Skeletal muscle cell (primary cell): ENCODE data around the gene CPNE9.
A peak's percentile ranks its signal among the peaks of the same experiment; 100 is the strongest.
"Not testable (repeated sequence)": the region's sequence is repeated elsewhere in the genome, so short reads cannot be mapped to it uniquely, and the experiment has no call there.

Source experiments
- DNase-seq: peaks from one replicate; pipeline ENCODE4 v3.0.0-alpha.2; 2010; ENCODE audit warnings: low read depth
- H3K4me3 ChIP-seq: 2 replicates; pipeline ENCODE4 v1.5.1; 2011; ENCODE audit warnings: low read depth, mild to moderate bottlenecking, control low read depth, low read length, moderate library complexity

Gene CPNE9

DNA sequence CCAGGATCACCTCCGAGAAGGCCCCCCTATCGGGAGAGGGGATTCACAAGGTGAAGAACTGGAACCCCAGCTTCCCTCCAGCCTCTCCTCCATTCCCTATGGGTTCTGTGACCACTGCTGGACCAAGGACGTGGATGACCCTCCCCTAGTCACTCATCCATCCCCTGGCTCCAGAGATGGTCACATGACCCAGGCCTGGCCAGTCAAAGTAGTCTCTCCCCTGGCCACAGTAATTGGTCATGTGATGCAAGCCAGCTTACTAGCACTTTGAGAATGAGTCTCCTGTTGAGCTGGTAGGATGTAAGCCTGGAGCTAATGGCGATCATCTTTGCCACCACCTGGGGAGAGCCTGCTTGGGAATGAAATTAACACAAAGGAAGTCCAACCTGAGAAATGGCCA lies 62.2 kb downstream of the CPNE9 start:
- H3K4me3 ChIP-seq: no peak overlapping the region
- no peak for DNase-seq

DNA sequence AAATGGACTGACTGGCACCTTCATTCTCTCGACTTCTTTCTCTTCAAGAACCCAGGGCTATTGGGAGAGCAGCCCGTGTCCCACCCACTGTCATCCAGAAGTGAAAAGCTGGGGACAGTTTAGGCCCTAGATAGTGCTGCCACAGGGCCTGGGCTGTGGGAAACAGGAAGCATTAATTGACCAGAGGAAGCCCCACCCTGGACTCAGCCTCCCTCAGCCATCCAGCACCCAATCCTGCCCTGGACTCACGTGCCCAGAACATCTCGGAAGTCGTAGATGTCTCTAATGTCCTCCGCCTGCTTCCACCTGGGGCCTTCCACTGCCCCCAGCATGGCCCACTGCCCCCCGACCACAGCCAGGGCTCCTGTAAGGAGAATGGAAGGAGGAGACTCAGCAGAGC lies 63.8 kb downstream of the CPNE9 start:
- DNase-seq: no peak
- H3K4me3 ChIP-seq: no peak overlapping the region

DNA sequence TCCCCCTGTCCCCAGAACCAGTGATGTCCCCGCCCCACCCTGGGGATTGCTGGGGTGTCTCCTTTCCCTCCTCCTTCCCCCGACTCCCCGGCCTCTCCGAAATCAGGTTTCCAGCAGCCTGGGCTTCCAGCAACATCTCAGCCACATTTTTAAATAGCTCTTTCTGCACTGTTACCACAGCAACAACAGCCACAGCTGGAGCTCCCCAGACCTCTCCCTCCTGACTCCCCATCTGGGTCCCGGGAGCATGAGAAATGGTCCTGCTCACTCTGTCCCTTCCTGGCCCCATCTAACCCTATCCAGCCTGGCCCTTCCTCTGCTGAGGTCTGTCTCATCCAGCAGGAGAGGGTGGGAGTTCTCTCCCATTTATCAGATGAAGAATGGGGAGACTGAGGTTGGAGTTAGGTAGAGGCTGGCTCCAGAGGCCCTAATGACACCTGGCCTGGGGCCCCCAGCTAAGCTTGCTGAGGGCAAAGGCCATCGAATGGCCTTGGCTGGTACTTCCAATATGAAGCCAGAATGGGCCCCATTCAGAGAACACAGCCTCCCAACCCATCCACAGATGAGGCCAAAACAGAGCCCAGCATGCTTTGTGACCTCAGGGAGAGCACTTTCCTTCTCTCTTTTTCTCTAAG lies 64.6 kb downstream of the CPNE9 start:
- no peak overlapping the region for H3K4me3 ChIP-seq
- DNase-seq: no peak

DNA sequence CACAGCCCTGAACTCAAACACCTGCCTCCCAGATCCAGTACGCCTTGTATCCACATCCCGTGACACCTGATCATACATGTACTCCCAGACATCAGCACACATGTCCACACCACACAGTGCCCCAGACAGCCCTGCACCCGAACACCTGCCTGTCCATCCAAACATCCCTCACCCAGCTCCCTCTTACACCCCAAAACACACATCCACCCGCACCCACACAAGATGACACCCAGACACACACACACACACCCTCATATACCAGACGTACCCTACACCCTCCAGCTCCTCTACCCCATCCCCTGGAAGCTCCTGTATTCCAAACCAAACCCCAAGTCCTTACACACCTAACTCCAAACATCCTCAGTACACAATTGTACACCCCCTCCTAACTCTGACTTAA lies 65.4 kb downstream of the CPNE9 start:
- DNase-seq: no peak
- peak overlapping the region; percentile 62 for H3K4me3 ChIP-seq

DNA sequence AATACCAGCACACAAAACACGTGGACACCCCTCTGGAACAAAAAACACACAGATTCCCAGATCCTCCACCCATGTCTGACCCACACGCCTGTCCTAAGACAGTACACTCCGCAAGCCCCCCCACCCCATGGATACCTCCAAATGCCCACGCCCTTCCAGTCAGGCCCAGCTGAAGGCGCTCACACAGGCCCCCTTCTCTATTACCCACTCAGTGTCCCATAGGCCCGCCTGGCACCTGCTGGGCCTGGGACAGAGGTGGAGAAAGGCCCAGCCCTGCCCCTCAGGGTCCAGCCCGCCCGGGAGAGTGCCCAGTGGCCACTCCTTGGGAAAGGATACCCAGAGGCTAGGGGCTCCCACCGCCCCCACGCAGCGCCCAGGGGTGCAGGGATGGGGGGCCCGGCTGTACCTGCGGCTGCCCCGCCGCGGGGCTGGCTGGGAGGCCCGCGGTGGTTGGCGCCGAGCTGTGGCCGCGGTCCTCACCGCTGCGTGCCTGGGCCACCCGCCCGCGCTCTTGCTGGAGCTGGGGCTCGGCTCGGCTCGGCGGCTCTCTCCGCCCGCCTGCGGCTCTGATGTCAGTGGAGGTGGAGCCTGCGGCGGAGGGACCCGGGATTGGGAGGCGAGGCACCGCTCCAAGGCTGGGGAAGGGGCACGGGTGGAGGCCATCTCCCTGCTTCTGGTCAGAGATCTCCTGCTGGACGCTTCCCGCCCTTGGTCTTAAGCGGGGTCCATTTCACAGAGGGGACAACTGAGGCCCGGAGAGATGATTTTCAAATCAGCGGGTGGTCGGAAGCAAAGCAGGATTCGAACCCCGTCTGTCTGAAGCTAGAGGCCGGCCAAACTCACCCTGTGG lies 66.0 kb downstream of the CPNE9 start, which contains the start of gene CAMK1:
Gene CAMK1 (minus strand): TSS at position 522 of the 850 bp plus-strand sequence. CDS start 2,198 bp downstream, outside the sequence.
- H3K4me3 ChIP-seq: peak within 1 kb of the TSS; percentile 62
- DNase-seq: peak; percentile 11

DNA sequence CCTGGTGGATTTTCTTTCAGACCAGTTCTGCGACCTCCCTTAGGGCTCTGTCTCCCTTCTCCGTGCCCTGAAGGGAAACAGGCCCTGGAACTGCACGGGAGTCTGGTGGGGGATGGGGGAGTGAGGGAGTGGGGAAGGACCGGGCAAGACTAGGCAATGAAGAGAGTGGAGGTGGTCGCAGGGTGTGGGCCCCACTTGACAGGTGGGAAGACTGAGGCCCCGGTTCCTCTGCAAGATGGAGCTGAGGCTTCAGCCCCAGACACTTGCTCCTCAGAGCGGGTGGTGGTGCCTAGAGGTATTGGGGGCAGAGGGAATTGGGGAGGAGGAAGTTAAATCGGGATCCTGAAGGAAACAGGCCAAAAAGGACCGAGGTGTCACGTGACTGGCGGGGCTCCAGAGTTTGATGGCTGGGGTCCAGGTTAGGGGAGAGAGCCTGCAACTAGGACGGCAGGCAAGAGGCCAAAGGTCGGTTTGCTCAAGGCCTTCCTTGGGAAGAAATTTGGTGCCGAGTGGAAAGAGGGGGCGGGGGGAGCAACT lies 66.7 kb downstream of the CPNE9 start:
- no peak for DNase-seq
- peak overlapping the region; percentile 62 for H3K4me3 ChIP-seq

DNA sequence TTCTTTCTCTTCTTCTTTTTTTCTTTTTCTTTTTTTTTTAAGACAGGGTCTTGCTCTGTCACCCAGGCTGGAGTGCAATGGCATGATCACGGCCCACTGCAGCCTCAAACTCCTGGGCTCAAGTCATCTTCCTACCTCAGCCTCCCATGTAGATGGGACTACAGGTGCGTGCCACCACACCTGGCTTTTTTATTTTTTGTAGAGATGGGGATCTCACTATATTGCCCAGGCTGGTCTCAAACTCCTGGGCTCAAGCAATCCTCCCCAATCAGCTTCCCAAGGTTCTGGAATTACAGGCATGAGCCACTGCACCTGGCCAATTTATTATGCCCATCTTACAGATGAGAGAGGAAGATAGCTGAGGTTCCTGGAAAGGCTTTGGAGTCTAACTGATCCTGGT lies 67.4 kb downstream of the CPNE9 start:
- DNase-seq, H3K4me3 ChIP-seq: not testable (repeated sequence)

DNA sequence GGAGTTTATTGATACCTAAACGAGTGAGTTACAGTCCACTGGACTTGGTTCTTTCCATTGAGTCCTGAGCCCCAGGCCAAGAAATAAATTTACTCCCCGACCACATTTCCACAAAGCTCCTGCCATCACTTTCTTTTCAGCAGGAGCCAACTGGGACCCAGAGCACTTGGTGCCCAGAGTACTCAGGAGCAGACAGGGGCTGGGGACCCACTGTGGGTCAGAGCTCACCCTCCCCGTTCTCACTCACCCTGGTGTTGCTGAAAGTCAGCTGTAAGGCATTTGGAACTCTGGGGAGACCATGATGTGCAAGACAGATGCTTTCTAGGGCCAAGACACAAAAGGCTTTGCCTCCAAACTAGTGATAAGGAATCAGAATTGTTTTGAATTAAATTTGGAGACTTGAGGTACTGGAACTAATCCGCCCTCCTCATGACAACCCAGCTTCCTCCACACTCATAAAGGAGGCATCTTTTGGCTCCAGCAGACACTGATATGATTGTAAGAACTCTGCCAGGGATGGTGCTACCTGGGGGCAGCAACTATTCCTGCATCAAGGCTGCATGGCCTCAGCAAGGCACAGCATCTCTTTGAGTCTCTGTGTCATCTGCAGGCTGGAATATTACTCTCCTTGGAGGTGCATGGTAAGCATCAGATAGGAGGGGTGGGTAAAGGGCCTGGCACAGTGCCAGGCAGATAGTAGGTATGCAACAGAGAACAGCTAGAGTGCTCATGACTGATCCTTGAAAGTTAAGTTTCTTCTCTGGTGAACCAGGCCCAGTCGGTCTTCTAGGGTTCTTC lies 73.5 kb downstream of the CPNE9 start:
- H3K4me3 ChIP-seq: no peak overlapping the region
- DNase-seq: no peak

DNA sequence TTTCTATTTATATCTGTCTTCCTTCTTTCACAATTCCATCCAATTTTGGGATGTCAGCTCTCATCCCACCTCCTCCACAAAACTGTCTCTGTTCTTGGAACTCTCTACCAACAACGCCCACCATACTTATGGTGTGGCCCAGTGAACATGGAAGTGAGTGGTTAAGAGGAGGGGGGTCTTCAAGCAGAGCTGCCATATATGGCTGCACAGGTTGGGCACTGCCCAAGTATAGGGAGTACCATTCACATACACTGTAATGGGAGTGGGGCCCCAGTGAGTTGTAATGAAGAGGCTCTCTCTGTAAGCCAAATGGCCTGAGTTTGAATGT lies 74.0 kb downstream of the CPNE9 start:
- DNase-seq: no peak
- no peak overlapping the region for H3K4me3 ChIP-seq

DNA sequence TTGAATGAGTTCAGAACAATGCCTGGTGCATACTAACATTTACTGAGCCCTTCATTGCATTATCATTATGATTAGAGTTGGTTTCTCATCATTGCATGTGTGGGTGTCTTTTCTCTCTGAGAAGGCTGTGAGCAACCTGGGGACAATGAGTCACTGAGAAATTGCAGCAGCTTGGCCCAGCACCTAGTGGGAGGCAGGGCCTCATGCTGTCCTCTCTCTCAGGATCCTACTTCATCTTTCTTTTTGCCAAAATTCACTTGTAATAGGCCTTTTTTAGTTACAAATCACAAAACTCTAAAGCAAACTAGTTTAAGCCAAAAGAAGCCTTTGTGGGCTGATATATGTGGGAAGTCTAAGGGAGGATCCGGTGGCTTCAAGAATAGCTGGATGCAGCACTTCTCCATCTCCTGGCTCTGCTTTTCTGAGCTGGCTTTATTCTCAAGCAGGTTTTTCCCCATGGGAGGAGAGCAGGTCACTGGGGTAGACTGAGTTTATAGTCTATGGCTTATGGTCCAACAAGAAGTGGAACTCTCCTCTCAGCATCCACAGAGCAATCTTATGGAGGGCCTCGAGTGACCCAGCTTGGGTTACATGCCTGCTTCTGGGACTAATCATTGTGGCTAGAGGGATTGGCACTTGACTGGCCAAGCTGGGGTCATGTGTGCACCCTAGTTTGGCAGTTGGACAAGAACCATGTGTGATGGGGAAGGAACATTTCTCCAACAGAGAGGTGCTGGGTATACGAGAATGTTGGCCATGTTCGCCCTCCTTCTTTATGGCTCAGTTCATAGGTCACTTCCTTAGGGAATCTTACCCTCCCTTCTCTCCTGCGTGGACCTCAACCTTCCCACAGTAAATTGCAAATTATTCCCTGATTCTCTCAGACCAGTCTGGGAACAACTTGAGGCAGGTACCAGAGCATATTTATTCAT lies 74.8 kb downstream of the CPNE9 start:
- peak; percentile 55 for DNase-seq
- H3K4me3 ChIP-seq: no peak overlapping the region

DNA sequence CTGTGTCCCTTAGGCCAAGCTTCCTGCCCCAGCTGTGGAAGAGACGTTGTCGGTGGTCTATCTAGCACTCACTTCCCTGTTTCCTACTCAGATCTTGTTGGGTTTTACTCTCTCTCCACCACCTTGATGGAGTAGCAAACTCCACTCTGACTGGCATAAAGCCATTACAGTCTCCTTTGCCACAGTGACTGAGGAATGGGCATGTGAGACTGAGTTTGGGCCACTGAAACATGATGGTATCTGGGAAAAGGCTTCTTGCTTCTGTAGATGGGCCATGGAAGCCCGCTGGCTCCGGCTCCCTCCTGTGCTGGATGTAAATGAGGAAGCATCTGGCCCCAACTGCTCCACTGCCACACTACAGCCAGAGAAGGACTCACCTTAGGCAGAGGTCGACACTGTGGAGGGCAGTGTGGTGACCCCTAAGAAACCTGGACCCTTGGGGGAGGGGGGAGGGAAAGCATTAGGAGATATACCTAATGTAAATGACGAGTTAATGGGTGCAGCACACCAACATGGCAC lies 75.5 kb downstream of the CPNE9 start:
- DNase-seq: no peak
- H3K4me3 ChIP-seq: no peak overlapping the region
